Uterus (tissue), 4 donors: ENCODE data around the gene ZNF236. TPM values are rescaled to one million over a fixed set of nuclear protein-coding genes. Genes with fewer than 3 reads are reported as not detected.

Source experiments
- DNase-seq, 2 donors: peaks; one replicate each; pipeline ENCODE4 v3.0.0-alpha.2; 2019 to 2020
- H3K27ac ChIP-seq, 2 donors: fragments of 200-600 bp; sonication (generic); 1 replicate in 1 of 2; 2 replicates in 1 of 2; pipeline ENCODE4 v1.5.1; 2016 to 2018
- H3K27me3 ChIP-seq, 2 donors: fragments of 200-600 bp; sonication (generic); one replicate each; pipeline ENCODE4 v1.5.1; 2018 to 2019; ENCODE audit warnings: control low read depth in 1 of 2
- H3K36me3 ChIP-seq, 2 donors: fragments of 200-600 bp; sonication (generic); one replicate each; pipeline ENCODE4 v1.5.1; 2019; ENCODE audit warnings: control low read depth in 1 of 2
- H3K4me1 ChIP-seq, 2 donors: fragments of 200-600 bp; sonication (generic); one replicate each; pipeline ENCODE4 v1.5.1; 2018 to 2019; ENCODE audit warnings: control low read depth in 1 of 2
- H3K4me3 ChIP-seq, 2 donors: fragments of 200-600 bp; sonication (generic); 1 replicate in 1 of 2; 2 replicates in 1 of 2; pipeline ENCODE4 v1.5.1; 2018 to 2019; ENCODE audit warnings: mild to moderate bottlenecking in 1 of 2
- H3K9me3 ChIP-seq, 2 donors: fragments of 200-600 bp; sonication (generic); one replicate each; pipeline ENCODE4 v1.5.1; 2019; ENCODE audit warnings: control low read depth in 1 of 2
- POLR2A ChIP-seq, 2 donors: fragments of 450-650 bp; IDR thresholded peaks; one replicate each; pipeline ENCODE4 v1.6.1; 2016; ENCODE audit warnings: antibody characterized with exemption in 2 of 2, mild to moderate bottlenecking in 1 of 2, moderate library complexity in 1 of 2
- intact Hi-C: fragments of 100-400 bp; cut with DNase I; formaldehyde crosslinking; loops from one replicate; pipeline ENCODE4 v1.15.1; 2023; ENCODE audit warnings: low total_unique reads
- total RNA-seq, 4 donors: library from RNA; depleted of rRNA in 3 of 4; stranded (reverse); fragments of >200 nt in 3 of 4; gene quantifications; one replicate each; pipeline versions ENCODE4 v1.1.0 to v1.2.4, GENCODE V29; 2014 to 2023
- TF ChIP-seq, protein P1 (sequence below), 4 experiments: fragments of 200-600 bp in 2 of 4; fragments of 450-650 bp in 2 of 4; sonication (generic) in 2 of 4; IDR thresholded peaks; one replicate each; pipeline ENCODE4 v1.5.1; 2016 to 2019; ENCODE audit warnings: antibody characterized with exemption in 4 of 4, mild to moderate bottlenecking in 2 of 4, moderate library complexity in 1 of 4
- donor health status: DM: yes; HTN: yes; CAD: no.

ZNF236 gene
- total RNA-seq, 4 donors from 2014 or later = 16.7 to 40.7 (median 22.9) TPM

DNA sequence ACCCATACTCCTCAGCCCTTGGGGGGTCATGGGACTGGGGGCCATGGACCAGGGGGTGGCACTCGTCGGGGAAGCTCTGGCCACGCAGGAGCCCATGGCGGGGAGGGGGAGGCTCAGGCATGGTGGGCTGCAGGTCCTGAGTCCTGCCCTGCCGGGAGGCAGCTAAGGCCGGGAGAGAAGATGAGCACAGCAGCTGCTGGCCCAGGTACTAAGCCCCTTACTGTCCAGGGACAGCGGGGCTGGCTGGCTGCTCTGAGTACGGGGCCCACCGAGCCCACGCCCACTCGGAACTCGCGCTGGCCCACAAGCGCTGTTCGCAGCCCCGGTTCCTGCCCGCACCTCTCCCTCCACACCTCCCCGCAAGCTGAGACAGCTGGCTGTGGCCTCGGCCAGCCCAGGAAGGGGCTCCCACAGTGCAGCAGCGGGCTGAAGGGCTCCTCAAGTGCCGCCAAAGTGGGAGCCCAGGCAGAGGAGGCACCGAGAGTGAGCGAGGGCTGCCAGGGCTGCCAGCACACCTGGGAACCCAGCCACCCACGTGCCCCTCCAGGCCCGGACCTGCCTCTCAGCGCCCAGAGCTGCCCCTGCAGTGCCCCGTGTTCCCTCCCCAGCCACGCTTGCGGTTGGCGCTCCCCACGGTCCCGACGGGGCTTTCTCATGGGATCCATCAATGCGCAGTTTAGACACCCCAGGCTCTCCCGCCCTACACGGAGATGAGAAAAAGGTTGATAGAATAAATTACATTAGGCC lies 33.6 kb upstream of the ZNF236 start:
- no peak for DNase-seq
- no peaks in the 10 kb centered on the region for H3K27me3 ChIP-seq
- intact Hi-C loops = no loop called here
- no peak overlapping the region for H3K4me3 ChIP-seq
- TF ChIP-seq POLR2A (IDR thresholded peaks at IDR 0.05) = no peak
- TF ChIP-seq, protein P1, sequence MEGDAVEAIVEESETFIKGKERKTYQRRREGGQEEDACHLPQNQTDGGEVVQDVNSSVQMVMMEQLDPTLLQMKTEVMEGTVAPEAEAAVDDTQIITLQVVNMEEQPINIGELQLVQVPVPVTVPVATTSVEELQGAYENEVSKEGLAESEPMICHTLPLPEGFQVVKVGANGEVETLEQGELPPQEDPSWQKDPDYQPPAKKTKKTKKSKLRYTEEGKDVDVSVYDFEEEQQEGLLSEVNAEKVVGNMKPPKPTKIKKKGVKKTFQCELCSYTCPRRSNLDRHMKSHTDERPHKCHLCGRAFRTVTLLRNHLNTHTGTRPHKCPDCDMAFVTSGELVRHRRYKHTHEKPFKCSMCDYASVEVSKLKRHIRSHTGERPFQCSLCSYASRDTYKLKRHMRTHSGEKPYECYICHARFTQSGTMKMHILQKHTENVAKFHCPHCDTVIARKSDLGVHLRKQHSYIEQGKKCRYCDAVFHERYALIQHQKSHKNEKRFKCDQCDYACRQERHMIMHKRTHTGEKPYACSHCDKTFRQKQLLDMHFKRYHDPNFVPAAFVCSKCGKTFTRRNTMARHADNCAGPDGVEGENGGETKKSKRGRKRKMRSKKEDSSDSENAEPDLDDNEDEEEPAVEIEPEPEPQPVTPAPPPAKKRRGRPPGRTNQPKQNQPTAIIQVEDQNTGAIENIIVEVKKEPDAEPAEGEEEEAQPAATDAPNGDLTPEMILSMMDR (IDR thresholded peaks at IDR 0.05) = no peak
- no peaks in the 10 kb centered on the region for H3K36me3 ChIP-seq
- H3K27ac ChIP-seq = no peak overlapping the region
- H3K9me3 ChIP-seq = peaks cover 0 to 3% of the 10 kb centered on the region in 2 donors
- no peaks in the 10 kb centered on the region for H3K4me1 ChIP-seq

DNA sequence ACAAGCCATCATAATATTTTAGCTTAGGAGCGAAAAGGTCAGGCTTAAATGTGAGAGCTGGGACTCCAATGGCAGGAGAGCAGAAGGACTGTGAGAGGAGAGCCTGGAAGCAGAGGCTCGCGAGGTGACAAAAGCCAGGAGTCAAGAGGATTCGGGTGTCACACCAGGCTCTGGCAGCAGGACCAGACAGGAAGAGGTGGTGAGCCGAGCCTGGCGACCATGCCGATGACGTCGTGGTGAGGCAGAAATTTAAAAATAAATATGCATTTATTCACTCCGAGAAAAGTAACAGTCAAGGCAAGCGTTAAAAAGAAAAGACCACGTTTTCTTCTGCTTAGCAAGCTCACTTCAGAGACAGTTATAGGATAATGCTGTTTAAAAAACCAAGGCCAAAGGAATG lies 31.3 kb upstream of the ZNF236 start:
- intact Hi-C loops = no loop called here
- no peaks in the 10 kb centered on the region for H3K27me3 ChIP-seq
- no peak overlapping the region for H3K27ac ChIP-seq

DNA sequence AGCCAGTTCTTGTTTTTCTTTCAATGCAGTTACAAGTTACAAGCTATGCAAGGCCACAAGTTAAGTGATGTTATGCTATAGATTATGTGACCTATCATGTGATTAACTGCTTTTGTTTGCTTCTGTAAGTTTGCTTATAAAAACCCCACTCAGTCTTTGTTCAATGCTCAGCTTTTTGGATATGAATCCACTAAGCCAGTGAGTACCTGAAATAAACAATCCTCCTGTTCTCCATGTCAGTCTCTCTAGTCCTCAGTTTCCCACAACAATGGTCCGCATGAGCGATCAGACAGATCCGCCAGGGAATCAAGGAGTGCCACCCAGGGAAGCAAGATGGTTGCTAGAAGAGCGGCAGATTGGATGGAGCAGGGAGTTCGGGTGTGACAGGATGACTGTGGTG lies 30.7 kb upstream of the ZNF236 start:
- DNase-seq = no peak
- no peaks in the 10 kb centered on the region for H3K36me3 ChIP-seq
- intact Hi-C loops = no loop called here
- TF ChIP-seq, protein P1 (IDR thresholded peaks at IDR 0.05) = no peak
- TF ChIP-seq POLR2A (IDR thresholded peaks at IDR 0.05) = no peak
- H3K27me3 ChIP-seq = no peaks in the 10 kb centered on the region
- H3K27ac ChIP-seq = no peak overlapping the region
- H3K4me1 ChIP-seq = no peaks in the 10 kb centered on the region
- H3K9me3 ChIP-seq = peaks cover 0 to 3% of the 10 kb centered on the region in 2 donors
- H3K4me3 ChIP-seq = no peak overlapping the region

More for the DNA sequence above, 31.3 kb upstream of the ZNF236 start:
- H3K36me3 ChIP-seq = no peaks in the 10 kb centered on the region
- no peak for TF ChIP-seq POLR2A (IDR thresholded peaks at IDR 0.05)
- TF ChIP-seq, protein P1 (IDR thresholded peaks at IDR 0.05) = no peak
- no peak overlapping the region for H3K4me3 ChIP-seq
- no peak for DNase-seq
- H3K9me3 ChIP-seq = peaks cover 0 to 3% of the 10 kb centered on the region in 2 donors
- no peaks in the 10 kb centered on the region for H3K4me1 ChIP-seq

DNA sequence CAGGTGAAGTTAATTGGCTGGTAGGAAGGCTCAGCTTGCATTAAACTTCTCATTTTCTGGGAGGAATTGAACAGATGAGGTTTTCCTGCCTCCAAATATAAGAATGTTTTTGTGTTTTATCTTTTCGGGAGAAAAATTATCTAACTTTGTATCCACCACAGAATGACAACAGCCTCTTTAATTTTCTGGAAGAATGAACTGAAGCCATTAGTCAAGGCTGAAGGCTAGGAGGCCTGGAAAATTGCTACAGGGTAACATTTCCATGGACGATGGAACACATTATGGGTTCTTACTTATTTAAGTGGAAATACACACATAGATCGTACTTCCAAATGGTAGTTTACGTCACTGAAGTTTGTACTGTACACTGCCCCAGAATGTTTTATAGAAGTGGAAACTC lies 28.0 kb upstream of the ZNF236 start:
- Histone ChIP-seq H3K27ac (no peak overlapping the region), H3K9me3 (peaks cover 0 to 3% of the 10 kb centered on the region in 2 donors), H3K4me1 (no peaks in the 10 kb centered on the region), H3K27me3 (no peaks in the 10 kb centered on the region), H3K36me3 (no peaks in the 10 kb centered on the region), H3K4me3 (no peak overlapping the region)
- intact Hi-C loops = no loop called here
- no peak for DNase-seq
- TF ChIP-seq, protein P1 (IDR thresholded peaks at IDR 0.05) = no peak
- no peak for TF ChIP-seq POLR2A (IDR thresholded peaks at IDR 0.05)
